ENCODE results near the gene SLC10A6. TPM values are rescaled to one million over a fixed set of nuclear protein-coding genes. Genes with fewer than 3 reads are reported as not detected.

Gene SLC10A6
- total RNA-seq, 6 experiments from 2014 or later, result 0.17 to 0.26 (median 0.19) TPM; not detected in 3

DNA sequence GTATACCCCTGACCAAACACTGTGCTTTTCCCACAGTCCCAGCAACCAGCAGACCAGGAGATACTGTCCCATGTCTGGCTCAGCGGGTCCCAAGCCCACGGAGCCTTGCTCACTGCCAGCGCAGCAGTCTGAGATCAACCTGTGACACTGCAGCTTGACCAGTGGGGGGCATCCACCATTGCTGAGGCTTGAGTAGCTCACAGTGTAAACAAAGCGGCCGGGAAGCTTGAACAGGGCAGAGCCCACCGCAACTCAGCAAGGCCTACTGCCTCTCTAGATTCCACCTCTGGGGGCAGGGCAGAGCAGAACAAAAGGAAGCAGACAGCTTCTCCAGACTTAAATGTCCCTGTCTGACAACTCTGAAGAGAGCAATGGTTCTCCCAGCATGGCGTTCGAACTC is 58.1 kb downstream of the SLC10A6 start:
- no peak overlapping the region for H3K27ac ChIP-seq
- no peaks in the 10 kb centered on the region for H3K4me1 ChIP-seq
- ATAC-seq (no peak), DNase-seq (no peak)
- H3K27me3 ChIP-seq, result no peaks in the 10 kb centered on the region
- no peaks in the 10 kb centered on the region for H3K9me3 ChIP-seq
- no peak for TF ChIP-seq POLR2A (IDR thresholded peaks at IDR 0.05)
- TF ChIP-seq, protein P1, sequence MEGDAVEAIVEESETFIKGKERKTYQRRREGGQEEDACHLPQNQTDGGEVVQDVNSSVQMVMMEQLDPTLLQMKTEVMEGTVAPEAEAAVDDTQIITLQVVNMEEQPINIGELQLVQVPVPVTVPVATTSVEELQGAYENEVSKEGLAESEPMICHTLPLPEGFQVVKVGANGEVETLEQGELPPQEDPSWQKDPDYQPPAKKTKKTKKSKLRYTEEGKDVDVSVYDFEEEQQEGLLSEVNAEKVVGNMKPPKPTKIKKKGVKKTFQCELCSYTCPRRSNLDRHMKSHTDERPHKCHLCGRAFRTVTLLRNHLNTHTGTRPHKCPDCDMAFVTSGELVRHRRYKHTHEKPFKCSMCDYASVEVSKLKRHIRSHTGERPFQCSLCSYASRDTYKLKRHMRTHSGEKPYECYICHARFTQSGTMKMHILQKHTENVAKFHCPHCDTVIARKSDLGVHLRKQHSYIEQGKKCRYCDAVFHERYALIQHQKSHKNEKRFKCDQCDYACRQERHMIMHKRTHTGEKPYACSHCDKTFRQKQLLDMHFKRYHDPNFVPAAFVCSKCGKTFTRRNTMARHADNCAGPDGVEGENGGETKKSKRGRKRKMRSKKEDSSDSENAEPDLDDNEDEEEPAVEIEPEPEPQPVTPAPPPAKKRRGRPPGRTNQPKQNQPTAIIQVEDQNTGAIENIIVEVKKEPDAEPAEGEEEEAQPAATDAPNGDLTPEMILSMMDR (IDR thresholded peaks at IDR 0.05), result no peak
- no peaks in the 10 kb centered on the region for H3K36me3 ChIP-seq
- intact Hi-C loops (cut with DNase I), result no loop called here
- no peak overlapping the region for H3K4me3 ChIP-seq
- no CpG with 5 or more reads among the region's 8 CpGs for WGBS (ENCODE audit: insufficient coverage, low coverage, low lambda C conversion rate, missing lambda C conversion rate)

DNA sequence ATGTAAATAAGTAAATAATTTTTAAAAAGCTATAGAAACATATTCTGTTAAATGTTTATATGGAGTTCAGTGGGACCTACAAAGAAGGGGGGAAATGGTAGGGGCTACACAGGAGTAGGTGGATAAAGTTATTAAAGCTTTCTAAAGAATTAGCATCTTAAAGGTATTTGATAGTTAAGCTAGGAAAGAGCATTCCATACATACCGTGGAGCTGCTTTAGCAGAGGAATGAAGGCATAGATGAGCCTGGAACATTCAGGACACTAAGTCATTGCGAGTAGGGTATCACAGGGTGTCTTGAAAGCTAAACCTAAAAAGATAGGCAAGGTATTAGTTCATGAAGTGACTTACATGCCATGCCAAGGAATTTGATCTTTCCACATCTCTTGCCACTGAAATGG is 60.4 kb downstream of the SLC10A6 start:
- no peak for TF ChIP-seq POLR2A (IDR thresholded peaks at IDR 0.05)
- TF ChIP-seq, protein P1 (IDR thresholded peaks at IDR 0.05), result no peak
- Histone ChIP-seq H3K27me3 (no peaks in the 10 kb centered on the region), H3K4me1 (no peaks in the 10 kb centered on the region), H3K9me3 (no peaks in the 10 kb centered on the region), H3K36me3 (no peaks in the 10 kb centered on the region), H3K27ac (no peak overlapping the region), H3K4me3 (no peak overlapping the region)
- DNase-seq, result no peak
- WGBS (ENCODE audit: insufficient coverage, low coverage, low lambda C conversion rate, missing lambda C conversion rate), result 54% methylated on average over 2 of the region's 2 CpGs
- ATAC-seq, result no peak
- intact Hi-C loops (cut with DNase I), result no loop called here

DNA sequence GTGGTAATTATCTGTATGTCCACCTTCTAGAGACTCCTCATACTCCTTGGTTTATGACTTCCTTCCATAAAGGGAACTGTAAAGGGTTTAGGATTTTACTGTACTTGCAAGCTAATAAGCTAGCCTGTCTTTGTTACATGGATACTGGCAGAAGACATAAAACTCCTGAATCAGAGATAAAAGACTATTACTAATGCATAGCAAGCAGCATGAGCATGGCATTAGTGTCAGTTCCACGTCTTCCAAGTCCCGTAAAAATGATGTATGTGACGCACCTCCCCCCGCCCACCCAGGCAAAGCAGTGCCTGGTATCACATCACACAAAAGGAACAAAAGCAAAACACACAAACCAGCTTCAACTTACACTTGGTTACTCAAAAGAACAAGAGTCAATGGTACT is 71.0 kb downstream of the SLC10A6 start:
- H3K4me1 ChIP-seq, result no peaks in the 10 kb centered on the region
- H3K9me3 ChIP-seq, result no peaks in the 10 kb centered on the region
- H3K27me3 ChIP-seq, result no peaks in the 10 kb centered on the region
- no peak for TF ChIP-seq POLR2A (IDR thresholded peaks at IDR 0.05)
- TF ChIP-seq, protein P1 (IDR thresholded peaks at IDR 0.05), result no peak
- H3K36me3 ChIP-seq, result no peaks in the 10 kb centered on the region
- H3K27ac ChIP-seq, result no peak overlapping the region
- no peak overlapping the region for H3K4me3 ChIP-seq
- 63% methylated on average over 4 of the region's 4 CpGs for WGBS (ENCODE audit: insufficient coverage, low coverage, low lambda C conversion rate, missing lambda C conversion rate)
- DNase-seq (no peak), ATAC-seq (no peak)
- intact Hi-C loops (cut with DNase I), result no loop called here

DNA sequence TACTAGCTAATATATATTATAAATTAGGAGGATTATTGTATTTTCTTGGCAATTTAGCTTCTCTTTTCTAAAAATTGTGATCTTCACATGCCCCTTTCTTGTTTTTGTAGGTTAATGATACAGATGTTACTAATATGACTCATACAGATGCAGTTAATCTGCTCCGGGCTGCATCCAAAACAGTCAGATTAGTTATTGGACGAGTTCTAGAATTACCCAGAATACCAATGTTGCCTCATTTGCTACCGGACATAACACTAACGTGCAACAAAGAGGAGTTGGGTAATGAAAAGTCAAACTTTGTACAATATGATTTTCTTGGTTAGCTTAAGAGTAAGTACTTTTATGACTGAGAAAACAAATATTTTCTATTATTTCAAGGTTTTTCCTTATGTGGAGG is 74.1 kb downstream of the SLC10A6 start:
- Histone ChIP-seq H3K9me3 (no peaks in the 10 kb centered on the region), H3K27me3 (no peaks in the 10 kb centered on the region), H3K27ac (no peak overlapping the region), H3K36me3 (no peaks in the 10 kb centered on the region), H3K4me1 (no peaks in the 10 kb centered on the region), H3K4me3 (no peak overlapping the region)
- no peak for DNase-seq
- no peak for TF ChIP-seq POLR2A (IDR thresholded peaks at IDR 0.05)
- TF ChIP-seq, protein P1 (IDR thresholded peaks at IDR 0.05), result no peak
- intact Hi-C loops (cut with DNase I), result no loop called here
- 67% methylated on average over 4 of the region's 4 CpGs for WGBS (ENCODE audit: insufficient coverage, low coverage, low lambda C conversion rate, missing lambda C conversion rate)
- ATAC-seq, result no peak

Other genes starting within 250 kb of the SLC10A6 start
- under 1 TPM in 1 of 6 experiments, not detected in 5; 0.66 TPM for gene C4orf36, start 43.0 kb upstream of the SLC10A6 start, total RNA-seq
- 10 to 100 TPM; 23.8 to 39.6 (median 34.9) TPM for gene AFF1, start 85.6 kb upstream of the SLC10A6 start, total RNA-seq

Measured in right lobe of liver (tissue), 6 donors.